ENCODE measurements around the gene ENOPH1. TPM values are rescaled to one million over a fixed set of nuclear protein-coding genes. Genes with fewer than 3 reads are reported as not detected.

The ENOPH1 gene
- total and polyA plus RNA-seq, 2 of the 4 experiments (the other 2 are of a cell fraction): 18.0 to 36.0 TPM

DNA sequence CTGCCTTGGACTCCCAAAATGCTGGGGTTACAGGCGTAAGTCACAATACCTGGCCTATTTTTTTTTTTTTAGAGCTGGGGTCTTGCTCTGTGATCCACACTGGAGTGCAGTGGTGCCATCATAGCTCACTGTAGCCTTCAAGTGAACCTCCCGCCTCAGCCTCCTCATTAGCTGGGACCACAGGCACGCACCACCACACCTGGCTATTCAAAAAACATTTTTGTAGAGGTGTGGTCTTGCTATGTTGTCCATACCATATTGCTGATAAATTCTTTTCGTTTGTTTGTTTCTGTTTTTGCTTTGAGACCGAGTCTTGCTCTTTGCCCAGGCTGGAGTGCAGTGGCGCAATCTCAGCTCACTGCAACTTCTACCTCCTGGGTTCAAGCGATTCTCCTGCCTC lies 21.6 kb downstream of the ENOPH1 start:
- H3K9ac ChIP-seq (ENCODE audit: low read depth, low read length): no peak overlapping the region
- H4K5ac ChIP-seq (ENCODE audit: low read depth, low read length): no peak overlapping the region
- H2BK15ac ChIP-seq (ENCODE audit: low read depth, low read length): no peak overlapping the region
- ChIA-PET POLR2A (ENCODE audit: unreplicated experiment) (no interaction called here), CTCF (interaction anchor here (0.6 kb wide), 1 partner anchor 77 kb away, joined by 3 read pairs; no protein-coding TSS in a partner anchor)
- H2AK5ac ChIP-seq (ENCODE audit: low read depth, low read length): no peak overlapping the region
- no peak overlapping the region for H2BK120ac ChIP-seq (ENCODE audit: low read depth, low read length)
- H2BK5ac ChIP-seq (ENCODE audit: low read depth, low read length, poor library complexity, severe bottlenecking): no peak overlapping the region
- ATAC-seq (ENCODE audit: low read depth) (no peak), DNase-seq (no peak)
- H3K56ac ChIP-seq (ENCODE audit: extremely low read depth, insufficient read depth, low read length): no peak overlapping the region
- no peaks in the 10 kb centered on the region for H3K4me1 ChIP-seq (ENCODE audit: control insufficient read depth, insufficient read depth, low read length)
- no peak overlapping the region for H3K4me3 ChIP-seq (ENCODE audit: insufficient read depth, low read depth, low read length)
- H4K20me1 ChIP-seq (ENCODE audit: insufficient read depth, low read length): peaks cover 4% of the 10 kb centered on the region
- H3K4ac ChIP-seq (ENCODE audit: low read depth, low read length): no peak overlapping the region
- no peak overlapping the region for H2AFZ ChIP-seq (replicated peaks; ENCODE audit: low read length, poor library complexity)
- H4K8ac ChIP-seq (ENCODE audit: low read depth in 2 of 2, low read length in 2 of 2): no peak overlapping the region
- H4K91ac ChIP-seq (ENCODE audit: insufficient read depth, low read depth, low read length): no peak overlapping the region
- H3K36me3 ChIP-seq (ENCODE audit: control insufficient read depth, insufficient read depth, low read length): peaks cover 20% of the 10 kb centered on the region
- 100% methylated on average over 1 of the region's 7 CpGs; no CpG with 5 or more reads in 1 of the 2 experiments for WGBS, 2 experiments (ENCODE audit: extremely low coverage in 2 of 2, insufficient read length in 1 of 2)
- TF ChIP-seq, protein P1, sequence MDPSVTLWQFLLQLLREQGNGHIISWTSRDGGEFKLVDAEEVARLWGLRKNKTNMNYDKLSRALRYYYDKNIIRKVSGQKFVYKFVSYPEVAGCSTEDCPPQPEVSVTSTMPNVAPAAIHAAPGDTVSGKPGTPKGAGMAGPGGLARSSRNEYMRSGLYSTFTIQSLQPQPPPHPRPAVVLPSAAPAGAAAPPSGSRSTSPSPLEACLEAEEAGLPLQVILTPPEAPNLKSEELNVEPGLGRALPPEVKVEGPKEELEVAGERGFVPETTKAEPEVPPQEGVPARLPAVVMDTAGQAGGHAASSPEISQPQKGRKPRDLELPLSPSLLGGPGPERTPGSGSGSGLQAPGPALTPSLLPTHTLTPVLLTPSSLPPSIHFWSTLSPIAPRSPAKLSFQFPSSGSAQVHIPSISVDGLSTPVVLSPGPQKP (IDR thresholded peaks at IDR 0.05; ENCODE audit: borderline replicate concordance, low read depth, low read length): no peak
- H3K18ac ChIP-seq (ENCODE audit: low read depth, low read length): no peak overlapping the region
- H3K27ac ChIP-seq (ENCODE audit: insufficient read depth, low read length): no peak overlapping the region
- no peak overlapping the region for H3K23ac ChIP-seq (ENCODE audit: low read depth, low read length)
- H3K27me3 ChIP-seq (ENCODE audit: control insufficient read depth, insufficient read depth, low read length): no peaks in the 10 kb centered on the region
- H2AK9ac ChIP-seq (replicated peaks; ENCODE audit: low read depth, low read length, poor library complexity): no peak overlapping the region
- no peaks in the 10 kb centered on the region for H3K9me1 ChIP-seq (ENCODE audit: insufficient read depth, low read length)
- in situ Hi-C loops (cut with MboI; ENCODE audit: low sequenced_read_pairs) (no loop called here), intact Hi-C loops (cut with micrococcal nuclease) (no loop called here), dilution Hi-C loops (cut with HindIII; ENCODE audit: low sequenced_read_pairs, unreplicated experiment) (no loop called here)
- H3K14ac ChIP-seq (replicated peaks; ENCODE audit: low read depth, low read length): no peak overlapping the region
- no peaks in the 10 kb centered on the region for H3K9me3 ChIP-seq (ENCODE audit: control insufficient read depth, insufficient read depth, low read length)
- H3K79me1 ChIP-seq (ENCODE audit: low read depth in 1 of 2, low read length in 2 of 2): peaks cover 22 to 35% of the 10 kb centered on the region in 2 experiments
- H2BK20ac ChIP-seq (ENCODE audit: low read depth, low read length): no peak overlapping the region
- no peak overlapping the region for H3K4me2 ChIP-seq (ENCODE audit: low read depth, low read length)
- no TSS peak for BruUV-seq (replicated peaks)
